ENCODE measurements around the gene LMAN2.
A peak's percentile ranks its signal among the peaks of the same experiment; 100 is the strongest.
"Not testable (repeated sequence)": the region's sequence is repeated elsewhere in the genome, so short reads cannot be mapped to it uniquely, and the experiment has no call there.

LMAN2 gene

GRCh38 chr5:177346820-177347219 is 4.6 kb downstream of the LMAN2 start:
- DNase-seq, result no peak

DNA sequence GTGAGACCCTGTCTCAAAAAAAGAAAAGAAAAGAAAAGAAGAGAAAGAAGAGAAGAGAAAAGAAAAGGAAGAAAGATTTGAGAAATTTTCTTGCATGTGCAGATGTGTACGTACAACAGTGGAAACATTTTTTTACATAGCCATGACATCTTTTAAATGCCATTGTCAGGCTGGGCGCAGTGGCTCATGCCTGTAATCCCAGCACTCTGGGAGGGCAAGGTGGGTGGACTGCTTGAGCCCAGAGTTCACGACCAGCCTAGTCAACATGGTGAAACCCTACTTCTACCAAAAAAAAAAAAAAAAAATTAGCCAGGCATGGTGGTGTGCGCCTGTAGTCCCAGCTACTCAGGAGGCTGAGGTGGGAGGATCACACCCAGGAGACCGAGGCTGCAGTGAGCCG is 6.6 kb downstream of the LMAN2 start:
- DNase-seq, result no peak

GRCh38 chr5:177343777-177344176 is 7.7 kb downstream of the LMAN2 start:
- DNase-seq, result no peak

DNA sequence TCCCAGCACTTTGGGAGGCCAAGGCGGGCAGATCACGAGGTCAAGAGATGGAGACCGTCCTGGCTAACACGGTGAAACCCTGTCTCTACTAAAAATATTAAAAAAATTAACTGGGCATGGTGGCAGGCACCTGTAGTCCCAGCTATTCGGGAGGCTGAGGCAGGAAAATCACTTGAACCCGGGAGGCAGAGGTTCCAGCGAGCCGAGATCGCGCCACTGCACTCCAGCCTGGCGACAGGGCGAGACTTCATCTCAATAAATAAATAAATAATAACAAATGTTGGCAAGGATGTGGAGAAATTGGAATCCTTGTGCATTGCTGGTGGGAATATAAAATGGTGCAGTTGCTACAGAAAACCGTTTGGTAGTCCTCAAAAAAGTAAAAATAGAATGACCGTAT is 8.5 kb downstream of the LMAN2 start:
- DNase-seq, result not testable (repeated sequence)

DNA sequence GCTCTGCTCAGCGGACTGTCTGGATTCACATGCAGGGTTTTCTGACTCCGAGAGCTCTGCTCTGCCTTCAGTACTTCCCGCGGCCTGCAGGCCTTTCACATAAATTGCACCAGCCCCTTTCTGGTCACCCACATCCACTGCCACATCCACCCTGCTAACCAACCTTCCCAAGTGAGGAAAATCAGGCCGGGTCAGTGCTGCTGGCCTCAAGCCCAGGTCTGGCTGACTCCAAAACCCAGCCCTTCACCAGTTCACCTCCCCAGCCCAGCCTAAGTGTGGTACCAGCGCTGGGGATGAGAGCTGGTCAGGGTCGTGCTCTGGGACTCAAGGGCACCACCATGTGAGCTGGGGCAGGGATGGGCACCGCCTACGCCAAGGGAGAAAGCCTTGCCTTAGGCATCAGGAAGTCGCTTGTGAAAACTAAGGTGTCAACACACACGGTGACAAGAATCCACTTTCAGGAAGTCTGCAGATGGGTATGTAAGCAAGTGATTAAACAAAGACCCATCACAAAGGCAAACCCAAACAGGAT is 12.3 kb downstream of the LMAN2 start:
- DNase-seq, result peak in 2 of 4 experiments; percentile 27 to 56

DNA sequence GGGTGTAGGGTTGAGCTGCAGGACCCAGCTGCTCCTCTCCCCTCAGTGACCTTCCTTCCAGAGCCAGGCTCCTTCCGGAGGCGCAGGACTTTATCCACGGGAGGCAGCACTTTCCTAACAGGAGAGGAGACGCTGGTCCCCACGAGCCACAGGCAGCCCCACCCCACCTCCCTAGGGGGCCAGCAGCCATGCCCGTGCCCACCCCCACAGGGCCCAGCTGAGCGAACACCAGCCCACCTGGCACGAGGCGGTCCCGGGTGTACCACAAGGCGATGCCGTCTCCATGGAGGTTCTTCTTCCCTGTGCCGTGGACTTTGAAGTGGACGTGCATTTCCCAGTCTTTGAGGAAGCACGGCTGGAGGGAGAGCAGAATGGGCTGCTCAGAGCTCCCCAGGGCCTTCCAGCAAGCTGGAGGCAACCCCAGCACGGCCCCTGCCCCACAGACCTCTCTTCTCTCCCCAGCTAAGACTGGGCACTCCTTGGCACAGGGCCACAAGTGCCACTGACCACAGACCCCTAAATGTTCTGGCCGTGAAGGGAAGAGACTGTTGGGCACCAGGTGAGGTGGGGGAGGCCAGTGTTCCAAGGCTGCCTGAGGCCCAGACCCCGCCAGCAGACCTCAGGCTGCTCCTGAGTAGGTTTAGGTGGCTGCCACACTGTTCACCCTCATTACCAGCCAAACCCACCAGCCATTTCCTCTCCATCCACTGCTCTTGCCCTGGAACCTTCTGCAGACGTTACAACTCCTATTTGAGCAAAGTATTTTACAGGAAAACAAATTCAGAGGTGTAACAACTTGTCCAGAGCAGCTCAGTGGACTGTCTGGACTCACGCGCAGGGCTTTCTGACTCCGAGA is 13.0 kb downstream of the LMAN2 start:
- no peak for DNase-seq

DNA sequence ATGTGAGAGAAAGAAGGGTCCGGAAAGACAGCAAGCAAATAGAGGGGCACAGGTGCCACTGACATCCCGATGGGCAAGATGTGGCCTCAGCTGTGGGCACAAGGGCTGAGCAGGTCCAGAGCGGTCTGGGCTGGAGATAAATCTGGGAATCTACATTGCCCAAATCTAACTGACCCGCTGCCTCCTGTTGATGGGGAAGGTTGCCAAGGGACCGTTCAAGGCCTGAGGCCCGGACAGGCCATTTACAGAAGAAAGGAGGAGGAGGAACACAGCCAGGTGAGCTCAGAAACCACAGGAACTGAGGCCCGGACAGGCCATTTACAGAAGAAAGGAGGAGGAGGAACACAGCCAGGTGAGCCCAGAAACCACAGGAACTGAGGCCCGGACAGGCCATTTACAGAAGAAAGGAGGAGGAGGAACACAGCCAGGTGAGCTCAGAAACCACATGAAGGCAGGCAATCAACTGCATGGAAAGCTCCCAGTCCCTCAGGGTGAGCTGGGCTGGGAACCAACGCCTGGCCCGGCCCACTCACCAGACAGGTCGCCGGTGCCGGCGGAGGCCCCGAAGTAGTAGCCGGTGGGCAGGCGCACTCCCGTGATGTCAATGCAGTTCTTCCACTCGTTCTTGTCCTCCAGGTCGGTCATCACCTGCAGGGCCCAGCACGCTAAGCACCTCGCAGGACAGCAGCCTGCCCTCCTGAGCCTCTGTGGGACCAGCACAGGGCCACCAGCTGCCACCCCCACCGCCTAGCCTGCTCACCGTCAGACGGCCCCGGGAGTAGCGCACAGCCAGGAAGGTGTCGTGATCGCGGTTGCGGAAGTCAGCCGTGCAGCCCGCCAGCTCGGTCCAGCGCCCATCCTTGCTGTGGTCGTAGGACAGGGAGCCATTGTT is 14.6 kb downstream of the LMAN2 start:
- no peak for DNase-seq

DNA sequence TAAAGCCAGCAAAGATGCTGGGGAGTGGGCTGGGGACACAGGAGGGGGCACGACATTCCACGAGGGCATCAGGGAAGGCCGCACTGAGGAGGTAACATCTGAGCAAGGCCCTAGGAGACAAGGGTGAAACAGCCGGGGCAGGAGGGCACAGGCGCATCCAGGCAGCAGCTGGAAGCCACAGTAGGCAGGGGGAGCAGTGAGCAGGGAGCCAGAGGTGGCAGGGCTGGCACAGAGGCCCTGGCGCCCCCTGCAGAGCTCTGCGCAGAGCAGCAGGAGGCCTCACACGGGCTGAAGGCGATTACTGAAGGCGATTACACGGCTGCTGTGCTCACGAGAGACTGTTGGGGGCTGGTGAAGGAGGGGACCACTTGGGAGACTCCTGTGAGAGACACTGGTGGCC is 15.4 kb downstream of the LMAN2 start:
- DNase-seq, result peak; percentile 66 to 79 (median 72)

DNA sequence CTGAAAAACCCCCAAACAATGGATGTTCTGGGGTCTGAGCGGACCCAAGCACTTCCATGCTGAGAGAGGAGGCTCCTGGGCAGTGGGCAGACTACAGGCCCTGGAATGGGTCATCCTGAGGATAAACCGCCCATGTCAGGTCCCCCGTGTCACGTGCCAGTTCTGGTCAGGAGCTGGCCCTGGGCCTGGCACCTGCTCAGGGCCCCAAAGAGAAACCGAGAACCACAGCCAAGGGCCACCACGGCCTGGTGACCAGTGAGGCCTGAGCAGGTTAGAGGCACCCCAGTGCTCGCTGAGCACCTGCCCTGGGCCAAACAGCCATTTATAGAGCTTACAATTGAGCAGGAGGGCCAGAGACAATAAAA is 15.8 kb downstream of the LMAN2 start:
- DNase-seq, result no peak

GRCh38 chr5:177334781-177335700 is 16.4 kb downstream of the LMAN2 start:
- DNase-seq, result no peak

DNA sequence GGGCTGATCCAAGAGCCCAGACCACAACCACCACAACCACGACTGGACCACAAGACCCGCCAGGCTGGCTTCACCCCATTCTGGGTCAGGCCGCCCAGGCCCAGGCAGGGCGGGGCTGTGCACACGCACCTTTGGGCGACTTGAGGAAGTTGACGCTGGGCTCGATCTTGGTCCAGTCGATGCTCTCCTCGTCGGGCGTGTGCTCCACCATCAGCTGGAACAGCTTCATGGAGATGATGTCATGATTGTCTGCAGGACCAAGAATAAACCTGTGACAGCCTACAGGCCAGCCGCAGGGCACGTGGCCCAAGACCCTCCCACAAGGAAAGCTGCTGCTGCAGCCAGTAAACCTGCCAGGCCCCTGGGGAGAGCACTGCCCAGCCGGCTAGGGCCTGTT is 17.3 kb downstream of the LMAN2 start:
- no peak for DNase-seq

GRCh38 chr5:177333420-177334154 is 17.9 kb downstream of the LMAN2 start:
- no peak for DNase-seq

DNA sequence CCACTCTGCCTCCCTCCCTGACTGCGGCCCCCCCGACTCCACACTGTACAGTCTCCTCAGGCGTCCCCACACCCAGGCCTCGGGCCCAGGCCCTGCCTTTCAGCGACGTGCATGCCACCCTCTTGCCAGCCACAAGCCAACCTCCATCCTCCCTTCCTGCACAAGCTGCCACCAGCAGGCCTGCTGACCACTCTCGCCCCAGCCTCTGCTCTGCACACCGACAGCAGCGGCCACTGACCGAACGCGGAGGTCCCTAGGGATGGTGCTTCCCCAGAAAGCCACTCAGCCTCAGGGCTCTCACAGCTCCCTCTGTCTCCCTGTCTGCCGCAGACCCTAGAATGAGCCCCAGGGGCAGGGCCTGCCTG is 18.6 kb downstream of the LMAN2 start:
- no peak for DNase-seq

GRCh38 chr5:177332031-177332895 is 19.2 kb downstream of the LMAN2 start:
- no peak for DNase-seq

- DNase-seq, result no peak
Observed at GRCh38 chr5:177330991-177331842, 20.3 kb downstream of the LMAN2 start.

DNA sequence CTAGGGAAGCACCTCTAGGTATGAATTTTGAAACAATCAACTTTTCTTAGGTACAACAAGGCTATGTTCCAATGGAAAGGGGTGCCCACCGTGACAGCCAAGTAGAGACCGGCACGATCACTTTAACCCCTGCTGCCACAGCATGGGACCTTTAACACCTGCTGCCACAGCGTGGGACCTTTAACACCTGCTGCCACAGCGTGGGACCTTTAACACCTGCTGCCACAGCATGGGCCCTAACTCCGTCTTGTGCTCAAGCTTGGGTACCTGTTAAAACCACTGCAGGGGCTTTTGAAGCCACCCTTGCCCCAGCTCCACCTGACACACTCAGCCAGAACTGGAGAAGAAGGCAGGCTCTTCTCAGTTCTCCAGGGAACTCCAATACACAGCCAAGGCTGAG is 21.6 kb downstream of the LMAN2 start:
- DNase-seq, result no peak

GRCh38 chr5:177328545-177329231 is 22.8 kb downstream of the LMAN2 start:
- no peak for DNase-seq

GRCh38 chr5:177327539-177328522 is 23.6 kb downstream of the LMAN2 start:
- peak in 3 of 4 experiments; percentile 26 to 53 (median 46) for DNase-seq

Measured in suppressor macrophage (primary cell).